Thoracic aorta (tissue), 2 donors: Measurements from ENCODE around the gene FOXL1. TPM values are rescaled to one million over a fixed set of nuclear protein-coding genes. Genes with fewer than 3 reads are reported as not detected.
A peak's percentile ranks its signal among the peaks of the same experiment; 100 is the strongest.

ENCODE experiments used
- ATAC-seq: fragments of 150-250 bp; one replicate; pipeline ENCODE4 v1.8.0; 2017; ENCODE audit warnings: low read depth; ENCODE audit not compliant: insufficient number of reproducible peaks, low FRiP score
- DNase-seq: peaks from one replicate; pipeline ENCODE4 v3.0.0-alpha.2; 2020; ENCODE audit warnings: low spot score
- H3K27ac ChIP-seq, 2 donors: fragments of 200-600 bp; sonication (generic); 1 replicate in 1 of 2; 2 replicates in 1 of 2; pipeline ENCODE4 v1.5.1; 2016; ENCODE audit warnings: mild to moderate bottlenecking in 2 of 2, moderate library complexity in 2 of 2
- H3K27me3 ChIP-seq: fragments of 200-600 bp; sonication (generic); replicated peaks from 2 replicates; pipeline ENCODE4 v1.6.0; 2016; ENCODE audit warnings: mild to moderate bottlenecking; ENCODE audit not compliant: insufficient read depth
- H3K36me3 ChIP-seq: fragments of 200-600 bp; sonication (generic); one replicate; pipeline ENCODE4 v1.5.1; 2016
- H3K4me1 ChIP-seq, 2 donors: fragments of 200-600 bp; sonication (generic); 1 replicate in 1 of 2; 2 replicates in 1 of 2; pipeline versions ENCODE4 v1.5.1 to v1.6.0; 2016; ENCODE audit warnings: low read depth in 2 of 2, mild to moderate bottlenecking in 1 of 2; ENCODE audit not compliant: control insufficient read depth in 1 of 2
- H3K4me3 ChIP-seq: fragments of 200-600 bp; sonication (generic); 2 replicates; pipeline ENCODE4 v1.5.1; 2016; ENCODE audit warnings: mild to moderate bottlenecking
- H3K9me3 ChIP-seq: fragments of 200-600 bp; sonication (generic); 2 replicates; pipeline ENCODE4 v1.5.1; 2016
- total RNA-seq, 2 donors: library from RNA; depleted of rRNA; stranded (reverse); fragments of >200 nt; gene quantifications; one replicate each; pipeline versions ENCODE4 v1.1.0 to v1.2.3, GENCODE V29; 2016
- TF ChIP-seq, protein P1 (sequence below): fragments of 200-600 bp; sonication (generic); IDR thresholded peaks from one replicate; pipeline ENCODE4 v1.5.1; 2019; ENCODE audit warnings: antibody characterized with exemption

FOXL1 gene
- total RNA-seq, 2 donors from 2014 or later = 52.1 to 52.8 TPM

DNA sequence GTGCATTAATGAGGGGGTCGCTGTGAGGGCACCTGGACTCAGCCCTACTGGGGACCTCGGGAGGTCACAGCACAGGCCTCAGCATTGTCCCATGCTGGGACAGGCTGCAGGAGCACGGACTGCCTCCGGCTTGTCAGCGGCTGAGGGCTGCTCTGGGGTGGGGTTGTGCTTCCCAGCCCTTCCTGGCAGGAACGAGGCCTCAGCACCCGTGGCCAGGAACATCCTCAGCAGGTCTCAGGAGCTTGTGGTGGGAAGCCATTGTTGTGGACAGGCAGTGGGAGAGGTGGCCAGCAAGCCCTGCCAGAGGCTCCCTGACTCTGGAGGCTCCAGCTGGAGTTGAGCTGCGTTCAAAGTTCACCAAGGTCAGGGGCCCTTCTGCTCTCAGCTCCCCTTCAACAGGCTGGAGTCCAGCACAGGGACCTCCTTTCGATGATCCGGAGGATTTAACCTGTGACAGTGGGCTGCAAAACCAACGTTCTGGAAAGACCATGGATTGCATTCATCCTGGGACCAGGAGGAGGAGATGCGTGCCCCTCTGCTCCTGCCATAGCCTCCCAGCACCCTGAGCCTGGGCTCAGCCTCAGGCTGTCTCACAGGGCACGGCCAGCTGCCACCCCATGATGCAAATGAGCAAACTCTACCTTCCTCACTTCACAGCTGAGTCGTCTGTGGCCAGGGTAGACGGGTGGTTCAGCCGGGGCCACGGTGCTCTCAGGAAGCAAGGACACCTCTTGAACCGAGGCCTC lies 32.6 kb downstream of the FOXL1 start:
- Histone ChIP-seq H3K9me3 (no peaks in the 10 kb centered on the region), H3K4me1 (peaks cover 28 to 64% of the 10 kb centered on the region in 2 donors), H3K36me3 (no peaks in the 10 kb centered on the region), H3K27ac (peak overlapping the region; percentile 92 to 94), H3K4me3 (peak overlapping the region; percentile 11), H3K27me3 (no peaks in the 10 kb centered on the region)
- TF ChIP-seq, protein P1, sequence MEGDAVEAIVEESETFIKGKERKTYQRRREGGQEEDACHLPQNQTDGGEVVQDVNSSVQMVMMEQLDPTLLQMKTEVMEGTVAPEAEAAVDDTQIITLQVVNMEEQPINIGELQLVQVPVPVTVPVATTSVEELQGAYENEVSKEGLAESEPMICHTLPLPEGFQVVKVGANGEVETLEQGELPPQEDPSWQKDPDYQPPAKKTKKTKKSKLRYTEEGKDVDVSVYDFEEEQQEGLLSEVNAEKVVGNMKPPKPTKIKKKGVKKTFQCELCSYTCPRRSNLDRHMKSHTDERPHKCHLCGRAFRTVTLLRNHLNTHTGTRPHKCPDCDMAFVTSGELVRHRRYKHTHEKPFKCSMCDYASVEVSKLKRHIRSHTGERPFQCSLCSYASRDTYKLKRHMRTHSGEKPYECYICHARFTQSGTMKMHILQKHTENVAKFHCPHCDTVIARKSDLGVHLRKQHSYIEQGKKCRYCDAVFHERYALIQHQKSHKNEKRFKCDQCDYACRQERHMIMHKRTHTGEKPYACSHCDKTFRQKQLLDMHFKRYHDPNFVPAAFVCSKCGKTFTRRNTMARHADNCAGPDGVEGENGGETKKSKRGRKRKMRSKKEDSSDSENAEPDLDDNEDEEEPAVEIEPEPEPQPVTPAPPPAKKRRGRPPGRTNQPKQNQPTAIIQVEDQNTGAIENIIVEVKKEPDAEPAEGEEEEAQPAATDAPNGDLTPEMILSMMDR = no peak
- no peak for DNase-seq
- ATAC-seq = no peak

DNA sequence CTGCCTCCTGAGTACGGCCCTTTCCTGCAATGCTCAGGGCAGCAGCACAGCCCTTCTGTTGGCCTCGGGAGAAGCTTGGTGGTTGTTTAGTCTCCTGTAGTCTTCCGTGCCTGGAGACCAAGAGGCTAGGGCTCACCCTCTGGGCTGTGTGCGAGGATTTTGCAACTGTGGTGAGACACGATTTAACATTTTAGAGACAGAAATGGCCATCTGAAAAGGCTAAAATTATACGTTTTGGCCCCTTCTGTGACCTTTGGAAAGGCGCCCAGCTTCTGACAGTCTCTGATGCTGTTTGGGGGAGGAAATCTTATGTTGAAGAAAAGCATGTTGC lies 33.1 kb downstream of the FOXL1 start:
- Histone ChIP-seq H3K27ac (peak overlapping the region; percentile 92 to 94), H3K4me3 (peak overlapping the region; percentile 11), H3K36me3 (no peaks in the 10 kb centered on the region), H3K27me3 (no peaks in the 10 kb centered on the region), H3K4me1 (peaks cover 28 to 64% of the 10 kb centered on the region in 2 donors), H3K9me3 (no peaks in the 10 kb centered on the region)
- TF ChIP-seq, protein P1 = no peak
- DNase-seq = no peak
- ATAC-seq = no peak

DNA sequence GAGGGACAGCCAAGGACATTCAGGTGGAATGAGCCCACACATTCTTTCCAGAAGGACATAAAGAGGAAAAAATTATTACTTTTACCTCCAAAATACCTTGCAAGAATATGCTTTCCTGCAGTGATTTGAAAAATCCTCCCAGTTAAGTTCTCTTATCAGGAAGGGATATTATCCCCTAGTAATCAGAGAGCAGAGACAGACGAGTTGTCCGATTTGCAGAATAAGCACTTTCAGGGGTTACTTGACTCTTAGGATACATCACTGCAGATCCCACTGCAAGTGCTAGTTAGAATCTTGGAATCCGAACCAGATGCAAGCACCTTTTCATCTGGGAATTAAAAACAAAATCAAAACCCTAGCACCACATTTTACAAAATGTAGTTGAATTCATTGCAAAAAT lies 33.6 kb downstream of the FOXL1 start:
- Histone ChIP-seq H3K4me3 (no peak overlapping the region), H3K36me3 (no peaks in the 10 kb centered on the region), H3K27ac (peak overlapping the region; percentile 92 to 94), H3K9me3 (no peaks in the 10 kb centered on the region), H3K4me1 (peaks cover 28 to 65% of the 10 kb centered on the region in 2 donors), H3K27me3 (no peaks in the 10 kb centered on the region)
- TF ChIP-seq, protein P1 = no peak
- no peak for DNase-seq
- no peak for ATAC-seq

DNA sequence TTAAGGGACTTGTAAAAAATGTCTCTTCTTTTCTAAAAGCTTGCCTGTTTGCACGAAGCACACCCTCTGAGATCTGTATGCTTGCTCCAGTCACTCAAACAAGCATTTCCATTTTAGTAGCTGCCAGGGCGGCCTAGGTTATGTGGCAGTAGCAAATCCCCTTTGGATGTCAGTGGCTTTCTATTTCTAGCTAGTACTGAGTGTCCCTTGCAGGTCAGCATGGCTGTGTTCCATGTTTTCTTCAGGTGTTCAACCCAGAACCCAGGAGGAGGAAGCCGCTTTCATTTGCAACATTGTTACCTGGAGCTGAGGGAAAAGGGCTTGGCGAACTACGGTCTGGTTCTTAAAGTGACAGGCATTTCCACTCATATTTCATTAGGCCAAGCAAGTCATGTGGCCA lies 36.4 kb downstream of the FOXL1 start:
- Histone ChIP-seq H3K36me3 (no peaks in the 10 kb centered on the region), H3K4me1 (peaks cover 18 to 68% of the 10 kb centered on the region in 2 donors), H3K27me3 (no peaks in the 10 kb centered on the region), H3K9me3 (no peaks in the 10 kb centered on the region), H3K4me3 (no peak overlapping the region), H3K27ac (peak overlapping the region in 1 of 2 donors; percentile 5)
- TF ChIP-seq, protein P1 = no peak
- DNase-seq (no peak), ATAC-seq (no peak)

- H3K36me3 ChIP-seq = no peaks in the 10 kb centered on the region
- H3K27ac ChIP-seq = peak overlapping the region; percentile 26 to 31
- H3K4me3 ChIP-seq = no peak overlapping the region
- ATAC-seq (no peak), DNase-seq (no peak)
- H3K9me3 ChIP-seq = no peaks in the 10 kb centered on the region
- H3K4me1 ChIP-seq = peaks cover 4 to 47% of the 10 kb centered on the region in 2 donors
- TF ChIP-seq, protein P1 = no peak
- H3K27me3 ChIP-seq = no peaks in the 10 kb centered on the region
These were observed 38.6 kb downstream of the FOXL1 start for GRCh38 chr16:86616906-86617305.
